Esophagus muscularis mucosa (tissue), 3 donors: Measurements from ENCODE around the gene HYDIN.
"Not testable (repeated sequence)": the region's sequence is repeated elsewhere in the genome, so short reads cannot be mapped to it uniquely, and the experiment has no call there.

ENCODE experiments used
- CTCF ChIP-seq, 3 experiments: fragments of 200-600 bp in 2 of 3; fragments of 450-650 bp in 1 of 3; sonication (generic) in 2 of 3; IDR thresholded peaks; one replicate each; pipeline ENCODE4 v1.5.1; 2017 to 2019; ENCODE audit warnings: antibody characterized with exemption in 3 of 3, mild to moderate bottlenecking in 2 of 3, moderate library complexity in 1 of 3
- POLR2AphosphoS5 ChIP-seq, 2 donors: sonication (generic); formaldehyde crosslinking; IDR thresholded peaks; one replicate each; pipeline ENCODE4 v1.6.1; 2017; ENCODE audit warnings: antibody characterized with exemption in 2 of 2

GRCh38 chr16:71070651-71071050, 159.9 kb downstream of the HYDIN start:
- TF ChIP-seq CTCF, POLR2AphosphoS5 (IDR thresholded peaks at IDR 0.05): not testable (repeated sequence)
